GF-D8 (cell line): ENCODE results near the gene RNF114.
"Not testable (repeated sequence)": the region's sequence is repeated elsewhere in the genome, so short reads cannot be mapped to it uniquely, and the experiment has no call there.

Source experiments
- DNase-seq: peaks from one replicate; lab custom pipeline; 2025; lab: John Stamatoyannopoulos, UW

The RNF114 gene

GRCh38 chr20:49964964-49965780 is 29.0 kb downstream of the RNF114 start:
- no peak for DNase-seq

DNA sequence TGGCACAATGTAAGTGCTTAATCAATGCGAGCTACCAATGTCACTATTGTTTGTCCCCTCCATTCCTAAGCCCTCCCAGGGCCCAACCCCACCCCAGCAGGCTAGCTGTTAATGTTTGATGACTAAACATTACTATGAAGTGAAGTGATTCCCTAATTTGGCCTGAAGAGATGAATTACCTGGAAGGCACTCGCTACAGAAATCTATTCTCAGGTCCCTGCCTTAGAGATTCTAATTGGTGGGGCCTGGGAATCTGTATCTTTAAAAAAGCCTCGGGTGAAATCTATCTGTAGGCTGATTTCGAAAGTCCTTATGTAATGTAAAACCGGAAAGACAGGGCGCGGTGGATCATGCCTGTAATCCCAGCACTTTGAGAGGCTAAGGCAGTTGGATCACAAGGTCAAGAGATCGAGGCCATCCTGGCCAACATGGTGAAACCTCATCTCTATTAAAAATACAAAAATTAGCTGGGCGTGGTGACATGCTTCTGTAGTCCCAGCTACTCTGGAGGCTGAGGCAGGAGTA is 29.6 kb downstream of the RNF114 start:
- no peak for DNase-seq

DNA sequence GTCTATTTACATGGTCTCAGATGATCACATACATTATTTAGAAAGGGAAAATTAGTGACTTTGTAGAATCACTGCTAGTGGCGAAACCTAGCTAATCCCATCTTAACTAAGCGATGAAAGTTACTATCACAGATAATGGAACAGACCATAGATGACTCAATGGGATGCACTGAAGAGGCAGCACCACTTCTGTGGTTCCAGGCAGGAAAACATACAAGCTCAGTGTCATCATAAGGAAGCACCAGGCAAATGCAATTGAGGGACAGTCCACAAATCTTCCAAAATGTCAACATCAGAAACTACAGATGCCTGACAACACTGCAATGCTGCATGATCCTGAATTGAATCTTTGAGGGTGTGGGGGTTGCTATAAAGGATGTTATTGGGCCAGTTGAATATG is 30.7 kb downstream of the RNF114 start:
- DNase-seq, result no peak

GRCh38 chr20:49969234-49969633 is 33.0 kb downstream of the RNF114 start:
- no peak for DNase-seq

GRCh38 chr20:49969946-49970345 is 33.7 kb downstream of the RNF114 start:
- DNase-seq, result no peak

DNA sequence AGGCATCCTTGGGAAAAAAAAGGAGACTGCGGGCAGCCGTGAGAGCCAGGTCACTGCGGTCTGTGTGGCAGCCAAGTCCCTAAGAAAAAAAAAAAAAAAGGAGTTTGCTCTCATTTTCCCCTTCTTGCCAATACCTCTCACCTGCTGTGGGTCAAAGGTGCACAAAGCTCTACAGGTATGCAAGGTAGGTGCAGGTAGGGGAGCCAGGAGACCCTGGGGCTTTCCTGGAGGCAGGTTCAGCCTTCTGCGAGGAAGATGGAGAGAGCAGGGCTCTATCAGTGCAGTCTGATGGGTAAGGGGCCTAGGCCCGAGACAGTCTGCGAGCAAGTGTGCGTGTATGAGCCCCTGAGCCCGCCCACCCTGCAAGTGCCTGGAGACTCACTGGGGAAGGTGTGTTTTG is 34.3 kb downstream of the RNF114 start:
- DNase-seq, result no peak

DNA sequence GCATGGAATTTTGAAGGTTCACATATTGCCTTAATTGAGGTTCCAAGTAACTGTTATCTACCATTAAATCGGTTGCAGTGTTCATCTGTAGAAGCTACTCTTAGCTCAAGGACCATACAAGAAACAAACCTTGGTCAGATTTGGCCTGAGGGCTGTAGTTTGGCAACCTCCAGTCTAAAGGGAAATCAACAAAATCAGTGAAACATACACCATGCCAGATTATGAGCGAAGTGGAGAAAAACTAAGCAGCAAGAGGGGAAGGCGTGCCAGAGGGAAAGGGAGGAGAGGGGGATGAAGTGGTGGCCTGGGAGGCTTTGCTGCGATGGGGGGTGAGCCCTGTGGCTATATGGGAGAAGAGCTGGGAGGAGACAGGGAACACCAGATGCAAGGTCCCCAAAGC is 37.8 kb downstream of the RNF114 start:
- DNase-seq, result no peak

- no peak for DNase-seq
Measured at GRCh38 chr20:49976542-49976941, 40.3 kb downstream of the RNF114 start.

DNA sequence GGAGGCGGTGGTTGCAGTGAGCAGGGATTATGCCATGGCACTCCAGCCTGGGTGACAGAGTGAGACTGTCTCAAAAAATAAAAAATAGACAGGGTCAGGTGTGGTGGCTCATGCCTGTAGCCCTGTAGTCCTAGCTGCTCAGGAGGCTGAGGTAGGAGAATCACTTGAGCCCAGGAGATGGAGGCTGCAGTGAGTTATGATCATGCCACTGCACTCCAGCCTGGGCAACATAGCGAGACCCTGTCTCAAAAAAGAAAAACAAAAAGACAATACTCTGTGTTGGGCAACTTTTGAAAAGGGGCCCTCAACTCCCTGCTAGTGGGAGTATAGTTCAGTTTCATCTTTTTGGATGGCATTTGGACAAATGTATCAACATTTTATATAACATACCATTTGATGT is 41.5 kb downstream of the RNF114 start:
- not testable (repeated sequence) for DNase-seq

GRCh38 chr20:49978685-49979029 is 42.5 kb downstream of the RNF114 start:
- no peak for DNase-seq

DNA sequence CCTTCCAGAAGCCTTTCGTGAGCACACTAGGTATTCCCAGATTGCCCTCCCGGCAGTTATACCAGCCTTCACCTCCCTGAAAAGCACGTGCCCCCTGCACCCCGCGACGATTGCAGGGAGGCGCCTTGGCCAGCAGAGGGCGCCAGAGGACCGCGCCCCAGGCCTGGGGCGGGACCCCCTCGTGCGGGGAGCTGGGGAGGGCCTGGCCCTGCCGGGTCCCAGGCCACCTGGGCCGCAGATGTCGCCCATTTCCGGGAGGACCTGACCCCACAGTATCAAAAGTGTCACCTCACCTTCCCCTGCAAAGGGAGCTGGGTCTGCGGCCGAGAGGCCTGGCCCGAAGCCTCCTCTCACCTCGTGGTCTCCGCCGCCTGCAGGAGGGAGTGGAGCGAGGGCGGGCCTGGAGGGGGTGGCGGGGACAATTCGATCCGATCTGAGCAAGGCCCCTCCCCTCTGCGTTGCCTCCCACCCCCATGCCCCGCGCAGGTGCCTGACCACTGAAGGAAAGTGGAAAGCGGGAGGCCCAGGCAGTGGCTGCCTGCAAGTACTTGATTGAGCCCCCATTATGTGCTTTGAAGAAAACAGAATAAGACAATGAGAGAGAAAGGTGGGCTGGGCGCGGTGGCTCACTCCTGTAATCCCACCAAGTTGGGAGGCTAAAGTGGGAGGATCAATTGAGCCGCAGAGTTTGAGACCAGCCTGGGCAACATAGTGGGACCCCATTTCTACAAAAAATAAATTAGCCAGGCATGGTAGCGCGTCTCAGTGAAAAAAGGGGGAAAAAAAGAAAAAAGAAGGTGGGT is 43.0 kb downstream of the RNF114 start:
- no peak for DNase-seq

DNA sequence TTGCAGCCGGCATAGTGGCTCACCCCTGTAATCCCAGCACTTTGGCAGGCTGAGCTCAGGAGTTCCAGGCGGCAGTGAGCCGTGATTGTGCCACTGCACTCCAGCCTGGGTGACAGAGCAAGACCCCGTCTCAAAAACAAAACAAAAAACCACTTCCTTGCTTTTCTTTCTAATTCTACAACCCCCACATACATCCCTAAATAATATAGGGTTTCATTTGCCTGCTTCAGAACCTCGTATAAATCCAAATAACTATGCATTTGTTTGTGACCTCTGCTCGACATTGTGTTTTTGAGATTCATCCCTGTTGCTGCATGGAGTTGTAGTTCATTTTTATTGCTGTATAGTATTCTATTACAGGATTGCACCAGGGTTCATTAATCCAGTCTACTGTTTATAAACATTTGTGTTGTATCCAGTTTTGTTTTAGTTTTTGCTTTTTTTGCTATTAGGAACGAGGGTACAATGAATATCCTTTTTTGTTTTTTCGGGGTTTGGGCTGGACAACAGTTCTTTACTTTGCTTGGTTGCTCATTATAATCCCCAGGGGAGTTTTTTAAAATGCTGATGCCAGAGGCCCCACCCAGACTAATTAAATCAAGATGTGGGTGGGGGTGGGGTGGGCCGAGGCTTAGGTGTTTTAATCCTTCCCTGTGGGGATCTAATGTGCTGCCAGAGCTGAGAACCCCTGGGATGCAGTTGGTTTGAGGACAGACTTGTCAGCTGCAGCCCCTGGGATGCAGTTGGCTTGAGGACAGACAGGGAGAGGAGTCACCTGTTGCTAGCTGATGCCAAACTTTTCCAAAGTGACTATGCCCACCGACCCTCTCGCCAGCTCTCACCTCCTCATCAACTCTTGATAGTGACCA is 44.2 kb downstream of the RNF114 start:
- DNase-seq, result no peak

GRCh38 chr20:49981218-49982071 is 45.2 kb downstream of the RNF114 start:
- DNase-seq, result no peak

DNA sequence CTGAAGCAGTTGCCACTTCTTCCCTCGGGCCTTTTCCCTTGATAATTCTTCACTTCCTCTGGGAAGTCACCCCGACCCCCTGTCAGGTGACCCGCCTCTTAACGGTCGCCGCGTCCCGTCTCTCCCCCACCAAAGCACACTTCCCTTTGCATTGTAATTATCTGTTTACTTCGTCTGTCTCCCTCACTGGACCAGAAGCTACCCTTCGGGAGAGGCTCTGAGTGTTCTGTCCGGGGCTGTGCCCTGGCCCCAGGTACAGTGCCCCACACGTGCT is 45.8 kb downstream of the RNF114 start:
- DNase-seq, result no peak

DNA sequence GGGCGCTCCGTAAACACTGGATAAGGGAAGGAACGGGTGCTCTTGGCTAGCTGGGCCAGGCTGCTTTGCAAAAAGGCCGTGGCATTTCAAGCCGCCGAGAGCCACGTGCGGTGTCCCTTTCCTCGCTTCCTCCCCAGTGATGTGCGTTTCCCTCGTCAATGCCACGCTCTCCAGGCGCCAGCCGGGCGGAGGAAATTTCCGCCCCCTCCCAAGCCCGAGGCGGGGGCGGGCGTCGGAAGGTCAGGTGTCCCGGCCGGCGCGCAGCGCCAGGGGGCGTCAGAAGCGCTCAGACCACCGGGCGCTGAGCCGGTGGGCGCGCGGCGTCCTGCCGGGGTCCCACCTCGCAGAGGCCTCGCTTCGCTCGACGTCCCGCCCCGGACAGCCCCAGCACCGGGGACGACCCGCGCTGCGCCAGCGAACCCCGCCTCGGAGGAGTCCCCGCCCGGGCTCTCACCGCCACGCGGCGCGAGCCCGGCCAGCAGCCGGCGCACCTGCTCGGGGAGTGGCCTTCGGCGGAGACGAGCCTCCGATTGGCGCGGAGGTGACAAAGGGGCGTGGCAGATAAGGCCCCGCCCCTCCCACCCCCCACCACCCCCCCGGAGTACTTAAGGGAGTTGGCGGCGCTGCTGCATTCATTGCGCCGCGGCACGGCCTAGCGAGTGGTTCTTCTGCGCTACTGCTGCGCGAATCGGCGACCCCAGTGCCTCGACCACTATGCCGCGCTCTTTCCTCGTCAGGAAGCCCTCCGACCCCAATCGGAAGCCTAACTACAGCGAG is 46.3 kb downstream of the RNF114 start, which contains the start of gene SNAI1:
SNAI1 (plus strand) TSS at position 635 of the 777 bp plus-strand sequence; CDS start at position 715, 80 bp downstream.
- peak; percentile 69 for DNase-seq

DNA sequence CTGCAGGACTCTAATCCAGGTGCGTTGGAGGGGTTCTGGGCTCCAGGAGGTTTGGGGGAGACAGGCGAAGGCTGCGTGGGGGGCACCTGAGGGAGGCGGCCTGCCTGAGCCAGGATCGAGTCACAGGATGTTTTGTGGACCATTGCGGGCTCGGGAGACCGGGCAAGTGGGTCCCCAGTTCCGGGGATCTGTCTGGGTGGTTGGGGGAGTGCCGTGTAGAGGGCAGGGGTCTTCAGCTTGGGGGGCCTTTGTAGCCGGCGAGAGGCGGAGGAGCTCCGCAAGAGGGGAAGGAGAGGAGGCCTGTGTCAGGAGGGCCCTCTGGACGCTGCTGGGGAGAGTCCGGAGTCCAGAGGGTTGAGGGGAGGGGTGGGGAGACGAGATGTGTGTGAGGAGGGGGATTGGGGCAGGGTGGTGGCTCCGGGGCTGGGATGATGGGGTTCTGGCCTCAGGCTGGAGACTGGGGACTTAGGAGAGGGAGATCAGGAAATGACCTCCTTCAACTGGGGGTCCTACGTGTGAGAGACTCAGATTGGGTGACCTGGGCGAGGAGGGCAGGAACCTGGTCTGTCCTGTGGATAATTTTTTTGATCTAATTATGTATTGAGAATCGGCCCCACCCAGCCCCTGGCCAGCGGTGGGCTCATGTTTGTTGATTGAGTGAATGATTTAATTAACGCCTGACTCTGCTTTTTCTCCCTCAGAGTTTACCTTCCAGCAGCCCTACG is 47.1 kb downstream of the RNF114 start:
- no peak for DNase-seq

DNA sequence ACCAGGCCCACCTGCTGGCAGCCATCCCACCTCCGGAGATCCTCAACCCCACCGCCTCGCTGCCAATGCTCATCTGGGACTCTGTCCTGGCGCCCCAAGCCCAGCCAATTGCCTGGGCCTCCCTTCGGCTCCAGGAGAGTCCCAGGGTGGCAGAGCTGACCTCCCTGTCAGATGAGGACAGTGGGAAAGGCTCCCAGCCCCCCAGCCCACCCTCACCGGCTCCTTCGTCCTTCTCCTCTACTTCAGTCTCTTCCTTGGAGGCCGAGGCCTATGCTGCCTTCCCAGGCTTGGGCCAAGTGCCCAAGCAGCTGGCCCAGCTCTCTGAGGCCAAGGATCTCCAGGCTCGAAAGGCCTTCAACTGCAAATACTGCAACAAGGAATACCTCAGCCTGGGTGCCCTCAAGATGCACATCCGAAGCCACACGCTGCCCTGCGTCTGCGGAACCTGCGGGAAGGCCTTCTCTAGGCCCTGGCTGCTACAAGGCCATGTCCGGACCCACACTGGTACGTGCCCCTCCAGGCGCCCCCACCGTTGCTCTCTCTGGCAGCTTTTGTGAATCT is 47.7 kb downstream of the RNF114 start:
- no peak for DNase-seq

GRCh38 chr20:49984426-49985153 is 48.4 kb downstream of the RNF114 start:
- DNase-seq, result no peak

DNA sequence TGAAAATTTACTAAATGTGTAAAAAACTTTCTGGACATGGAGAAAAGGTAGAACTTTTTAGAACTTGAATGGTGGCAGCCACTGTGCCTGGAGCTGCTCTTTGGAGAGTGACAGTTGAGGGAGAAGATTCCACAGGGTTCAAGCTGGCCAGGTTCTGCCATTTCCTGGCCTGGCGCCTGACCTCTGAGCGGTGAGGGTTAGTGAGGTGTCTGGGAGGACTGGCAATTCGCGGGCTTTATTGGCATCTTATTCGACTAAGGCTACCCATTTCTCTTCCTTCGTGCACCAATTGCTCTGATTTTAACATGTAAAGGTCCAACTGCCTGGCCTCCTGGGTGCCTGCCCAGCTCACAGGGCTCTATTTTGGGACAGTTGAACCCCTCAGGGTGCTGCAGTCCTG is 49.0 kb downstream of the RNF114 start:
- no peak for DNase-seq
